Pancreas (tissue), 10 donors: Measurements from ENCODE around the gene FEM1B. TPM values are rescaled to one million over a fixed set of nuclear protein-coding genes. Genes with fewer than 3 reads are reported as not detected.

Experiments
- ATAC-seq, 4 donors: fragments of 200-7000 bp; cut with Tn5 transposase; one replicate each; pipeline versions ENCODE4 v1.8.0 to v1.9.1; 2020; ENCODE audit warnings: mild to moderate bottlenecking in 4 of 4, moderate library complexity in 4 of 4
- DNase-seq, 6 donors: peaks; one replicate each; pipeline ENCODE4 v3.0.0-alpha.2; 2020
- FAIRE-seq: peaks from 2 replicates; lab custom pipeline; 2012; peaks lifted over from hg19 to GRCh38; lab: Jason Lieb, UNC
- H3K27ac ChIP-seq, 4 donors: fragments of 200-600 bp; sonication (generic); 1 replicate in 3 of 4; 2 replicates in 1 of 4; pipeline versions ENCODE4 v1.5.0 to v1.8.0; 2020
- H3K27me3 ChIP-seq, 4 donors: fragments of 200-600 bp; one replicate each; pipeline ENCODE4 v1.8.0; 2021
- H3K36me3 ChIP-seq, 3 donors: fragments of 200-600 bp; sonication (generic) in 1 of 3; one replicate each; pipeline versions ENCODE4 v1.5.0 to v1.8.0; 2020 to 2021
- H3K4me1 ChIP-seq, 3 donors: fragments of 200-600 bp; one replicate each; pipeline ENCODE4 v1.8.0; 2021
- H3K4me3 ChIP-seq, 4 donors: fragments of 200-600 bp; sonication (generic) in 2 of 4; one replicate each; pipeline versions ENCODE4 v1.5.0 to v1.8.0; 2020 to 2021
- H3K9me3 ChIP-seq, 4 donors: fragments of 200-600 bp; one replicate each; pipeline ENCODE4 v1.8.0; 2021
- CTCF ChIP-seq, 4 donors: fragments of 200-600 bp; sonication (generic) in 3 of 4; IDR thresholded peaks; one replicate each; pipeline versions ENCODE4 v1.5.0 to v1.8.0; 2021; ENCODE audit warnings: antibody characterized with exemption in 4 of 4
- WGBS, 2 donors: extraction: QIAGEN DNeasy Blood & Tissue Kit; methylation state at CpG; one replicate each; pipeline ENCODE4 v1.1.7; 2013; 5-methylcytosine and 5-hydroxymethylcytosine counted together
- intact Hi-C, 3 donors: fragments of 100-400 bp; cut with DNase I; formaldehyde crosslinking; loops; one replicate each; pipeline versions ENCODE4 v1.11.1 to v1.14.2; 2022
- polyA plus RNA-seq, 2 donors: library from polyadenylated mRNA; stranded (reverse); fragments of 200-250 nt; gene quantifications; one replicate each; pipeline ENCODE4 v1.2.3, GENCODE V29; 2013
- total RNA-seq, 6 donors: library from RNA; stranded (reverse); fragmentation: NEBNext Ultra II Directional in 4 of 6; extraction: Animal tissue kit (Norgen Biotek cat#: 25700) in 4 of 6; gene quantifications; one replicate each; pipeline versions ENCODE4 v1.2.1 to v1.2.4, GENCODE V29; 2021 to 2023
- donor health status: healthy with polysubstance abuse.
- donor health status: DM: no; HTN: no; CAD: no; lungs with moderate emphysema.
- donor health status: DM: no; HTN: no; CAD: no.
- donor health status: control.
- donor health status: control.
- donor health status: Bipolar disorder and iron deficiency.
- donor health status: DM: yes; HTN: yes; CAD: no.
- donor health status: DM: no; HTN: no; CAD: no.
- donor health status: DM: no; HTN: no; CAD: no.
- donor health status: DM: yes; HTN: yes; CAD: no.

The FEM1B gene
- total and polyA plus RNA-seq, 8 donors: 3.5 to 25.4 (median 13.6) TPM

GRCh38 chr15:68244235-68244634 is 33.3 kb upstream of the FEM1B start:
- Histone ChIP-seq H3K9me3 (no peaks in the 10 kb centered on the region), H3K4me1 (no peaks in the 10 kb centered on the region), H3K27me3 (no peaks in the 10 kb centered on the region), H3K27ac (no peak overlapping the region), H3K4me3 (no peak overlapping the region), H3K36me3 (no peaks in the 10 kb centered on the region)
- ATAC-seq: no peak
- intact Hi-C loops: no loop called here
- DNase-seq: no peak
- FAIRE-seq: no peak
- TF ChIP-seq CTCF (IDR thresholded peaks at IDR 0.05): no peak
- 92 to 96% methylated on average over 1 of the region's 1 CpG for WGBS, 2 donors

- 63 to 69% methylated on average over 3 of the region's 3 CpGs for WGBS, 2 donors
- Histone ChIP-seq H3K9me3 (no peaks in the 10 kb centered on the region), H3K4me3 (no peak overlapping the region), H3K27ac (no peak overlapping the region), H3K4me1 (no peaks in the 10 kb centered on the region), H3K27me3 (no peaks in the 10 kb centered on the region), H3K36me3 (no peaks in the 10 kb centered on the region)
- ATAC-seq (peak in 2 of 4 donors; percentile 20 to 39), DNase-seq (no peak), FAIRE-seq (no peak)
- TF ChIP-seq CTCF (IDR thresholded peaks at IDR 0.05): no peak
- intact Hi-C loops: no loop called here
Measured at GRCh38 chr15:68249058-68249713, 28.4 kb upstream of the FEM1B start.

GRCh38 chr15:68252925-68253534 is 24.5 kb upstream of the FEM1B start:
- ATAC-seq: peak; percentile 53 to 77 (median 72)
- H3K4me1 ChIP-seq: no peaks in the 10 kb centered on the region
- DNase-seq: peak in 1 of 6 donors; percentile 47
- WGBS, 2 donors: 14 to 17% methylated on average over 7 of the region's 7 CpGs
- no peak overlapping the region for H3K27ac ChIP-seq
- intact Hi-C loops: loop anchor here in 1 of 3 donors (10.0 kb wide), 1 partner anchor 132 kb away; no protein-coding TSS in a partner anchor
- no peaks in the 10 kb centered on the region for H3K36me3 ChIP-seq
- H3K4me3 ChIP-seq: no peak overlapping the region
- TF ChIP-seq CTCF (IDR thresholded peaks at IDR 0.05): peak; percentile 55 to 72 (median 68)
- FAIRE-seq: peak; percentile 73
- no peaks in the 10 kb centered on the region for H3K9me3 ChIP-seq
- H3K27me3 ChIP-seq: no peaks in the 10 kb centered on the region

GRCh38 chr15:68256675-68257450 is 20.7 kb upstream of the FEM1B start:
- ATAC-seq (peak; percentile 91 to 97 (median 96)), FAIRE-seq (no peak), DNase-seq (peak; percentile 80 to 89 (median 84))
- no peak for TF ChIP-seq CTCF (IDR thresholded peaks at IDR 0.05)
- intact Hi-C loops: loop anchor here in 1 of 3 donors (10.0 kb wide), 1 partner anchor 128 kb away; no protein-coding TSS in a partner anchor
- Histone ChIP-seq H3K27ac (peak overlapping the region; percentile 49 to 87 (median 70)), H3K36me3 (no peaks in the 10 kb centered on the region), H3K4me3 (peak overlapping the region; percentile 9 to 57 (median 31)), H3K9me3 (no peaks in the 10 kb centered on the region), H3K4me1 (no peaks in the 10 kb centered on the region), H3K27me3 (no peaks in the 10 kb centered on the region)
- 12 to 13% methylated on average over 56 to 57 of the region's 57 CpGs for WGBS, 2 donors
